T follicular helper cell (primary cell): ENCODE data around the gene PPBP.

Experiments used
- DNase-seq: peaks from one replicate; pipeline ENCODE4 v3.0.0-alpha.2; 2020; ENCODE audit warnings: low read depth
- total RNA-seq, 2 experiments: gene quantifications; one replicate each; lab custom pipeline; 2026; lab: John Stamatoyannopoulos, UW

PPBP gene
- 0 reads per million in 2 experiments for total RNA-seq

- no peak for DNase-seq
Measured at GRCh38 chr4:73988061-73988460, at the start of gene PPBP. TSS of gene PPBP (minus strand) at chr4:73988190. CDS start at chr4:73988103, 87 bp downstream.

- no peak for DNase-seq
Measured at GRCh38 chr4:74037076-74037955, 49.3 kb upstream of the PPBP start.

- no peak for DNase-seq
Measured at GRCh38 chr4:74033739-74034138, 45.7 kb upstream of the PPBP start.

- no peak for DNase-seq
Measured at GRCh38 chr4:74032064-74032463, 44.1 kb upstream of the PPBP start.

GRCh38 chr4:74031576-74031975, 43.6 kb upstream of the PPBP start:
- DNase-seq, result no peak

- DNase-seq, result no peak
Measured at GRCh38 chr4:74030285-74030684, 42.3 kb upstream of the PPBP start.

- DNase-seq, result no peak
Measured at GRCh38 chr4:74028504-74028903, 40.5 kb upstream of the PPBP start.

GRCh38 chr4:74023709-74024108, 35.7 kb upstream of the PPBP start:
- DNase-seq, result no peak

- no peak for DNase-seq
Measured at GRCh38 chr4:74021601-74022000, 33.6 kb upstream of the PPBP start.

- no peak for DNase-seq
Measured at GRCh38 chr4:74018771-74019170, 30.8 kb upstream of the PPBP start.

GRCh38 chr4:74018116-74018515, 30.1 kb upstream of the PPBP start:
- no peak for DNase-seq

GRCh38 chr4:74016068-74016467, 28.1 kb upstream of the PPBP start:
- no peak for DNase-seq

- DNase-seq, result no peak
Measured at GRCh38 chr4:74015126-74015780, 27.3 kb upstream of the PPBP start.

GRCh38 chr4:74014332-74014731, 26.3 kb upstream of the PPBP start:
- DNase-seq, result no peak

GRCh38 chr4:74013264-74013663, 25.3 kb upstream of the PPBP start:
- DNase-seq, result no peak

GRCh38 chr4:74012130-74012529, 24.1 kb upstream of the PPBP start:
- no peak for DNase-seq

- no peak for DNase-seq
Measured at GRCh38 chr4:74009307-74009706, 21.3 kb upstream of the PPBP start.

GRCh38 chr4:74006009-74006476, 18.1 kb upstream of the PPBP start:
- DNase-seq, result no peak

GRCh38 chr4:74005528-74005927, 17.5 kb upstream of the PPBP start:
- no peak for DNase-seq

- DNase-seq, result no peak
Measured at GRCh38 chr4:74004668-74005067, 16.7 kb upstream of the PPBP start.

- DNase-seq, result no peak
Measured at GRCh38 chr4:74000301-74000700, 12.3 kb upstream of the PPBP start.

GRCh38 chr4:73998040-73999011, 10.3 kb upstream of the PPBP start, which contains the start of gene CXCL5:
TSS of gene CXCL5 (minus strand) at chr4:73998677. CDS start at chr4:73998581, 96 bp downstream.
- no peak for DNase-seq
